ENCODE results near the gene GABRD.
A peak's percentile ranks its signal among the peaks of the same experiment; 100 is the strongest.
"Not testable (repeated sequence)": the region's sequence is repeated elsewhere in the genome, so short reads cannot be mapped to it uniquely, and the experiment has no call there.

GABRD gene

GRCh38 chr1:2019172-2019543 is at the start of gene GABRD:
Gene GABRD (plus strand): TSS chr1:2019345. CDS start chr1:2019424, 79 bp downstream.
- in situ Hi-C loops (cut with HindIII; ENCODE audit: low pct_unique_long_range_greater_than_20kb, low sequenced_read_pairs) = no loop called here
- peak; percentile 49 to 75 for DNase-seq (ENCODE audit: low read depth in 1 of 2, low spot score in 1 of 2)
- TF ChIP-seq JUND (IDR thresholded peaks at IDR 0.05; ENCODE audit: low read depth) = no peak

DNA sequence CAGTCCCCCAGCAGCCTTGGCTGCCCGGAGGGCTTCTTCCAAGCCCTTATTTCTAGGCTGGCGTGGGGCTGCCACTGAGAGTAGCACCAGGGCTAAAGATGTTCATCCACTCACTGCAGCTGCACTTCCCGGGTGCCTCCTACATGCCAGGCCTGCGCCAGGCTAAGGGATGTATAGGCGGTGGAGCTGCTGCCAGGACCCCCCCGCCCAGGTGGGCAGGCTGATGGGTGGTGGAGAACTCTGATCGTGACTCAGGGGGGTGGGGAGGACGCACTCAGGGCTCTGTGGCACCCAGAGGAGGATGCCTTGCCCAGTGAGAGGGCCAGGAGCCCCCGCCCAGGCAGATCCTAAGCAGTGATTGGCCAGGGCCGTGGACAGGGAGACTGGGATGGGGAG is 49.6 kb upstream of the GABRD start:
- in situ Hi-C loops (cut with HindIII; ENCODE audit: low pct_unique_long_range_greater_than_20kb, low sequenced_read_pairs) = no loop called here
- no peak for TF ChIP-seq JUND (IDR thresholded peaks at IDR 0.05; ENCODE audit: low read depth)
- no peak for DNase-seq (ENCODE audit: low read depth in 1 of 2, low spot score in 1 of 2)

DNA sequence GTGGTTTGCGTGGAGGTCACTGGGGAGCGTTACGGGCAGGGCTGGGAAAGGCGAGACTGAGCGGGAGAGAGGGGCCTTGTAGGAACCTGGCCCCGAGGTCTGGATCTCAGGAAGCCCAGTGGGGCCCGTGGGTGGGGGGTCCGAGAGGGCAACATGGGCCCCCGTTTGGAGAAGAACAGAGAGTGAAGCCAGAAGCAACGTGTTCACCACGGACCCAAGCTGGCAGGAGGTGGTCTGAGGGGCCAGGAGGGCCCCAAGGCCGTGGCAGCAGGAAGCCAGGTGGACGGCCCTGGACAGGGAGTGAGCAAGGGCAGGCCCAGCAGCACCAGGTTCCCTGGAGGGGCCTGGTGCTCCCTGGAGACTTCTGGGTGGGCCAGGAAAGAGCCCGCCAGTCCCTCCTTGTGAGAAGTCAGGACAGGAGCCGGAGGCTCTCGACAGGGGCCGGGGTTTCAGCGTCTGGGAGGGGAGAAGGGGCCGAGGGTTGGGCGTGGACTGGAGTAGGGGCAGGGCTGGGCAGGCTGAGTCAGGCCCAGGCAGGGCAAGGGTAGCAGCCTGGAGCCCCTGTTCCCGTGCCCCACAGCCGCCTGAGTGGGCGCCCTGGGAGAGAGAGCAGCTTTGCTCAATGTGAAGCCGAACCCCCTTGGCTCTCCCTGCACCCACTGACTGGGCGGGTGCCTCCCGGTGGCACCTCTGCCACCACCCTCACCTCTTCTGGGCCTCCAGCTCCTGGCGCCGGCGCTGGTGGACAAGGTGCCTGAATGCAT is 49.0 kb upstream of the GABRD start:
- no peak for DNase-seq (ENCODE audit: low read depth in 1 of 2, low spot score in 1 of 2)
- in situ Hi-C loops (cut with HindIII; ENCODE audit: low pct_unique_long_range_greater_than_20kb, low sequenced_read_pairs) = no loop called here
- no peak for TF ChIP-seq JUND (IDR thresholded peaks at IDR 0.05; ENCODE audit: low read depth)

- in situ Hi-C loops (cut with HindIII; ENCODE audit: low pct_unique_long_range_greater_than_20kb, low sequenced_read_pairs) = no loop called here
- no peak for TF ChIP-seq JUND (IDR thresholded peaks at IDR 0.05; ENCODE audit: low read depth)
Observed at GRCh38 chr1:1971017-1971416, 48.1 kb upstream of the GABRD start.

DNA sequence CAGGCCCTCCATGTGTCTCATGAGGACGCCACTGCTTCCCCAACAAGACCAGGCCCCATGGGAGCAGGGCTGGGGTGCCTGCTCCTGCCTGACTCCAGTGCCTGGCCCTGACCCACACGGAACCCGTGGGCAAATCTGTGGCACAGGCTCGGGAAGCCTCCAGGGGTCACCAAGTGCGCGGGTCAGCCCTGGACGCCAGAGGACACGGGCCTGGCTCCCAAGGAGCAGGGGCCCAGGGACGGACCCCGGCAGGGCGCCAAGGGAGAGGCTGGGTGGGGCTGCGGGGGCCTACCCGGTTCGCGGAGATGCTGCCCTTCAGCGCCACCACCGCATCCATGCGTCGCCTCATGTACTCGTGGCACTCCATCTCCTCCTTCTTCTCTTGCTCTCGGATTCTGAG is 47.5 kb upstream of the GABRD start:
- DNase-seq (ENCODE audit: low read depth in 1 of 2, low spot score in 1 of 2) = no peak
- in situ Hi-C loops (cut with HindIII; ENCODE audit: low pct_unique_long_range_greater_than_20kb, low sequenced_read_pairs) = no loop called here
- TF ChIP-seq JUND (IDR thresholded peaks at IDR 0.05; ENCODE audit: low read depth) = no peak

More at GRCh38 chr1:1971017-1971416, 48.1 kb upstream of the GABRD start:
- no peak for DNase-seq (ENCODE audit: low read depth in 1 of 2, low spot score in 1 of 2)

DNA sequence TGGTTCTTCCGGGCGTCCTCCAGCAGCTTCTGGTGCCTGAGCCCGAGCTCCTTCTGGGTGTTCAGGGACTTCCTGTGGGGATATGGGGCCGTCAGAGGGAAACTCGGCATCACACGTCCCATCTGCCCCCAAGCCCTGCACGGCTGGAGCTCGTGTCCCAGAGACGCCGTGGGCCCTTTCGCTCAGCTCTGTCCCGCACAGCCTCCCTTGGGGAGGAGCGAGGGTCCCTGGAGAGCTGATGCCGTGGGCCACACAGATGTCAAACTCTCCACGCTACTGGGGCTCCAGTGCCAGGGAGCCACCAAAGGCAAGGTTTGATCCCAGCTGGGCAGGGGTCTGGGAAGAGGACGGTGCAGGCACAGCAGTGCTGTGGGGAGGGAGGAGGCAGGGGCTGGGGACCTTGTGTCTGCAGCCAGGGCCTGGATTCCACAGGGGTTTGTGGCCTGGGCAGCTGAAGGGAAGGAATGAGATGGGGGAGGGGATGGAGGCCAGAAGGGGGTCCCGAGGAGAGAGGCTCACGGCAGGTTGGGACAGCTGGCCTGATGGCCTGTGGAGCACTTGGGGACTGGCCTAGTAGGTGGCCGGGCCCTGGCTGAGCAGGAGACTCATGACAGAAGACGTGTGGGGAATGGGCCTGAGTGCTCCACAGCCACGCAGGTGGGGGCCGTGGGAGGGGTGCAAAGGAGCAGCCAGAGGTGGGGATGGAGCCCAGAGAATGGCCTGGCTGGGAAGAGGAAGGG is 46.0 kb upstream of the GABRD start:
- no peak for TF ChIP-seq JUND (IDR thresholded peaks at IDR 0.05; ENCODE audit: low read depth)
- no peak for DNase-seq (ENCODE audit: low read depth in 1 of 2, low spot score in 1 of 2)
- in situ Hi-C loops (cut with HindIII; ENCODE audit: low pct_unique_long_range_greater_than_20kb, low sequenced_read_pairs) = no loop called here

- in situ Hi-C loops (cut with HindIII; ENCODE audit: low pct_unique_long_range_greater_than_20kb, low sequenced_read_pairs) = no loop called here
- no peak for DNase-seq (ENCODE audit: low read depth in 1 of 2, low spot score in 1 of 2)
- TF ChIP-seq JUND (IDR thresholded peaks at IDR 0.05; ENCODE audit: low read depth) = no peak
Observed at GRCh38 chr1:1973716-1974642, 45.2 kb upstream of the GABRD start.

DNA sequence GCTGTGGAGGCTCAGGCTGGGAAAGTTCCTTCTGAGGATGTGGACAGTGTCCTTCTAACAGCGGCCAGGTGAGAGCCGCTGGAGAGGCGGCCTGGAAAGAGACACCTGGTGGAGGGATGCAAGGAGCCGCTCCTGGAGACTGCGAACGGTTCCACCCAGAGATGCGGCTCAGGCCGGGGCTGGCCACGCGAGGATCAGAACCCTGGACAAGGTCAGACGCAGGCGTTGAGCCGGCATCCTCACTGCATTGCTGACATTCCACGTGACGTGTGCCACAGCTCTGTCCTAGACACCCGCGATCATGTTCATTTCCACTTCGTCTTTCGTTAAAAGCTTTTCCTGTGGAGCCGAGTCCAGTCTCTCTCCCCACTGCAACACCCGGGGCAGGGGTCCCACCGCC is 44.3 kb upstream of the GABRD start:
- DNase-seq (ENCODE audit: low read depth in 1 of 2, low spot score in 1 of 2) = no peak
- no peak for TF ChIP-seq JUND (IDR thresholded peaks at IDR 0.05; ENCODE audit: low read depth)
- in situ Hi-C loops (cut with HindIII; ENCODE audit: low pct_unique_long_range_greater_than_20kb, low sequenced_read_pairs) = no loop called here

DNA sequence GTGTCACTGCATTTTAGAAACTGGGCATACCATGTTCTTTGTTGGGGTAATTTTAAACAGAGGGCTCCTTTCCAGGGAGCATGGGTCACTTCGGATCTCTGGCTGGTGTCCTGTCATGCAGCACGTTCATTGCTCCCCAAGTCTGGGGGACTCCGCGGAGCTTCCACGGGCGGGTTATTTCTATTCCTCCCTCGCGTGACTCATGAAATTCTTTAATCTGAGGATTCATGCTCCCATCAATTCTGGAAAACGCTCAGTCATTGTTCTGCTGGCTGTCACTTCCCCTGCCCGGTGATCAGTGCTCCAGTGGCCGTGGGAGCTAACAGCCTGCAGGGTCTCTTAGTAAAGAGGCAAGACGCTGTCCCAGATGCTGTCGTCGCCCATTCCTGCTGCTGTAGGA is 43.6 kb upstream of the GABRD start:
- TF ChIP-seq JUND (IDR thresholded peaks at IDR 0.05; ENCODE audit: low read depth) = no peak
- DNase-seq (ENCODE audit: low read depth in 1 of 2, low spot score in 1 of 2) = no peak
- in situ Hi-C loops (cut with HindIII; ENCODE audit: low pct_unique_long_range_greater_than_20kb, low sequenced_read_pairs) = no loop called here

GRCh38 chr1:1976031-1976430 is 43.1 kb upstream of the GABRD start:
- DNase-seq (ENCODE audit: low read depth in 1 of 2, low spot score in 1 of 2) = no peak
- in situ Hi-C loops (cut with HindIII; ENCODE audit: low pct_unique_long_range_greater_than_20kb, low sequenced_read_pairs) = no loop called here
- no peak for TF ChIP-seq JUND (IDR thresholded peaks at IDR 0.05; ENCODE audit: low read depth)

DNA sequence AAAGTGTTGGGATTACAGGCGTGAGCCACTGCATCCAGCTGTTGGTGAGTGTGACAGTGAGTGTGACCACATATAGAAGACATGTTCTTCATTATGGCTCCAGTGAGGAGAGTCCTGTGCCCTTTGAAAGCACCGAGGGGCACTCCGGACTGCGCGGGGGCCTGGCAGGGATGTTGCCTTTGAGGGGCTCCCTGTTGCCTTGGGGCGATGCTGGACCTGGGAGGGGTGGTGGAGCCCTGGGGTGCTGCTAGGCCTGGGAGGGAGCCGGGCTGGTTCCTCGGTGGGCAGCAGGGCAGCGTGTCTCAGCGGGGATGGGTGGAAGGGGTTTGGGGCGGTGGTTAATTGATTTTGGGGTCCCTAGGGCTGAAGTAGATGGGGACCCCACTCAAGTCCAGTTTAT is 41.0 kb upstream of the GABRD start:
- in situ Hi-C loops (cut with HindIII; ENCODE audit: low pct_unique_long_range_greater_than_20kb, low sequenced_read_pairs) = no loop called here
- TF ChIP-seq JUND (IDR thresholded peaks at IDR 0.05; ENCODE audit: low read depth) = no peak
- no peak for DNase-seq (ENCODE audit: low read depth in 1 of 2, low spot score in 1 of 2)

DNA sequence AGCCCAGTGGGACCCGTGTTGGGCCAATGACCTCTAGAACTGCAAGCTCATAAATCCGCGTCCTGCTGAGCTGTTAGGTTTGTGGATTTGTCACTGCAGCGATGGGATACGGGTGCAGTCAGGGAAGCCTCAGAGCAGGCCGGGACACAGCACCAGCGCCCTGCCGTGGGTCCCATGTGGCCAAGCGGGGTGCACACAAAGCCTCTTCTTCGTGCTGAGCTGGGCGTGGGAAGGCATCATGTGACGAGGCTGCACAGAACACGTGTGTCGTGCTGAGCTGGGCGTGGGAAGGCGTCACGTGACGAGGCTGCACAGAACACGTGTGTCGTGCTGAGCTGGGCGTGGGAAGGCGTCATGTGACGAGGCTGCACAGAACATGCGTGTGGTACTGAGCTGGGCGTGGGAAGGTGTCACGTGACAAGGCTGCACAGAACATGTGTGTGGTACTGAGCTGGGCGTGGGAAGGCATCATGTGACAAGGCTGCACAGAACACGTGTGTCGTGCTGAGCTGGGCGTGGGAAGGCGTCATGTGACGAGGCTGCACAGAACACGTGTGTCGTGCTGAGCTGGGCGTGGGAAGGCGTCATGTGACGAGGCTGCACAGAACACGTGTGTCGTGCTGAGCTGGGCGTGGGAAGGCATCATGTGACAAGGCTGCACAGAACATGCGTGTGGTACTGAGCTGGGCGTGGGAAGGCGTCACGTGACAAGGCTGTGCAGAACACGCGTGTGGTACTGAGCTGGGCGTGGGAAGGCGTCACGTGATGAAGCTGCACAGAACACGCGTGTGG is 40.3 kb upstream of the GABRD start:
- in situ Hi-C loops (cut with HindIII; ENCODE audit: low pct_unique_long_range_greater_than_20kb, low sequenced_read_pairs); DNase-seq (ENCODE audit: low read depth in 1 of 2, low spot score in 1 of 2): not testable (repeated sequence)
